ENCODE results near the gene TRPM6. TPM values are rescaled to one million over a fixed set of nuclear protein-coding genes. Genes with fewer than 3 reads are reported as not detected.

The TRPM6 gene
- total and polyA plus RNA-seq, 8 donors: 0.14 to 0.59 (median 0.23) TPM

GRCh38 chr9:74817816-74818215, 69.9 kb downstream of the TRPM6 start:
- TF ChIP-seq, protein P1, sequence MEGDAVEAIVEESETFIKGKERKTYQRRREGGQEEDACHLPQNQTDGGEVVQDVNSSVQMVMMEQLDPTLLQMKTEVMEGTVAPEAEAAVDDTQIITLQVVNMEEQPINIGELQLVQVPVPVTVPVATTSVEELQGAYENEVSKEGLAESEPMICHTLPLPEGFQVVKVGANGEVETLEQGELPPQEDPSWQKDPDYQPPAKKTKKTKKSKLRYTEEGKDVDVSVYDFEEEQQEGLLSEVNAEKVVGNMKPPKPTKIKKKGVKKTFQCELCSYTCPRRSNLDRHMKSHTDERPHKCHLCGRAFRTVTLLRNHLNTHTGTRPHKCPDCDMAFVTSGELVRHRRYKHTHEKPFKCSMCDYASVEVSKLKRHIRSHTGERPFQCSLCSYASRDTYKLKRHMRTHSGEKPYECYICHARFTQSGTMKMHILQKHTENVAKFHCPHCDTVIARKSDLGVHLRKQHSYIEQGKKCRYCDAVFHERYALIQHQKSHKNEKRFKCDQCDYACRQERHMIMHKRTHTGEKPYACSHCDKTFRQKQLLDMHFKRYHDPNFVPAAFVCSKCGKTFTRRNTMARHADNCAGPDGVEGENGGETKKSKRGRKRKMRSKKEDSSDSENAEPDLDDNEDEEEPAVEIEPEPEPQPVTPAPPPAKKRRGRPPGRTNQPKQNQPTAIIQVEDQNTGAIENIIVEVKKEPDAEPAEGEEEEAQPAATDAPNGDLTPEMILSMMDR (IDR thresholded peaks at IDR 0.05): no peak
- ATAC-seq (no peak), FAIRE-seq (no peak), DNase-seq (no peak)
- Histone ChIP-seq H3K4me1 (no peaks in the 10 kb centered on the region), H3K4me3 (no peak overlapping the region), H3K9me3 (no peaks in the 10 kb centered on the region), H3K36me3 (no peaks in the 10 kb centered on the region), H3K27ac (no peak overlapping the region), H3K27me3 (no peaks in the 10 kb centered on the region)
- whole genome bisulfite sequencing, 2 donors: 66 to 73% methylated on average over 2 of the region's 2 CpGs
- intact Hi-C loops (cut with DNase I): no loop called here

GRCh38 chr9:74817281-74817810, 70.4 kb downstream of the TRPM6 start:
- Histone ChIP-seq H3K4me3 (no peak overlapping the region), H3K4me1 (no peaks in the 10 kb centered on the region), H3K9me3 (no peaks in the 10 kb centered on the region), H3K27ac (no peak overlapping the region), H3K36me3 (no peaks in the 10 kb centered on the region), H3K27me3 (no peaks in the 10 kb centered on the region)
- FAIRE-seq: no peak
- DNase-seq: no peak
- WGBS, 2 donors: 79% methylated on average over 9 of the region's 9 CpGs
- intact Hi-C loops (cut with DNase I): no loop called here
- ATAC-seq: no peak
- TF ChIP-seq, protein P1 (IDR thresholded peaks at IDR 0.05): no peak

DNA sequence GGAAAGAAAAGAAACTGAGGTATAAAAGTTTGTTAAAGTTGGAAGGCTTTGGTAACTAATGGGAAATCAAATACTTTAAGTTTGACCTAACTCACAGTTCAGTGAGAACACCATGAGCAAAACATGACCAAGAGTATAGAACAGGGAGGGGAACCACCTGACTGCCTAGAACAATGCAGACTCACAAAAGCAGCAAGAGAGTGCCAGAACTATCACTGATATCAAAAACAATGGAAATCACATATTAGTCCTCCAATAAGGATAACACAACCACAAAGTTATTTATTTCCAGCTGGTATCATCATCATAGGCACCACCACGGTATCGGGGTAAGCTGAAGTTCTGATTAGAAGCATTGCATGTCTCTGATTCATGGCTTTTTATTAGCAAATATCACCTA, 77.5 kb downstream of the TRPM6 start:
- Histone ChIP-seq H3K27me3 (no peaks in the 10 kb centered on the region), H3K27ac (no peak overlapping the region), H3K36me3 (no peaks in the 10 kb centered on the region), H3K4me3 (no peak overlapping the region), H3K4me1 (no peaks in the 10 kb centered on the region), H3K9me3 (no peaks in the 10 kb centered on the region)
- 70 to 74% methylated on average over 2 of the region's 2 CpGs for WGBS, 2 donors
- no peak for DNase-seq
- no peak for ATAC-seq
- no peak for FAIRE-seq
- intact Hi-C loops (cut with DNase I): no loop called here
- TF ChIP-seq, protein P1 (IDR thresholded peaks at IDR 0.05): no peak

DNA sequence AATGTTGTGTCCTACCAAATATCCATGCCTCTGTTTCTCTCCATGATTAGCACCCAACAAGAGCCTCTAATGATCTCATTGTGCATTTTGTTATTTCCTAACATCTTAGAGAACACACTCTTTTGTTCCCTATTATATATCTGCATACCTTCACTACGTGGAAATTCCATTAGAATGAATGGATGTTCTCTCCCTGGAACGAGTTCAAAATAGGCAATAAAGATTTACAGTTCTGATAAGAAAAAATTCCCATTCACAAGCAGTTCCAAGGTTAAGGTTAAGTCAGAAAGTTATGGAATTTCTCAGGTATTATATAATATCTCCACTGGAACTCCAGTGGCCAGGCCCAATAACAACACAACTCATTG, 83.7 kb downstream of the TRPM6 start:
- no peak overlapping the region for H3K27ac ChIP-seq
- TF ChIP-seq, protein P1 (IDR thresholded peaks at IDR 0.05): no peak
- intact Hi-C loops (cut with DNase I): no loop called here
- no peaks in the 10 kb centered on the region for H3K36me3 ChIP-seq
- WGBS, 2 donors: 29 to 34% methylated on average over 2 of the region's 2 CpGs
- H3K4me1 ChIP-seq: no peaks in the 10 kb centered on the region
- DNase-seq (no peak), FAIRE-seq (peak; percentile 59), ATAC-seq (no peak)
- H3K9me3 ChIP-seq: no peaks in the 10 kb centered on the region
- no peaks in the 10 kb centered on the region for H3K27me3 ChIP-seq
- H3K4me3 ChIP-seq: no peak overlapping the region

DNA sequence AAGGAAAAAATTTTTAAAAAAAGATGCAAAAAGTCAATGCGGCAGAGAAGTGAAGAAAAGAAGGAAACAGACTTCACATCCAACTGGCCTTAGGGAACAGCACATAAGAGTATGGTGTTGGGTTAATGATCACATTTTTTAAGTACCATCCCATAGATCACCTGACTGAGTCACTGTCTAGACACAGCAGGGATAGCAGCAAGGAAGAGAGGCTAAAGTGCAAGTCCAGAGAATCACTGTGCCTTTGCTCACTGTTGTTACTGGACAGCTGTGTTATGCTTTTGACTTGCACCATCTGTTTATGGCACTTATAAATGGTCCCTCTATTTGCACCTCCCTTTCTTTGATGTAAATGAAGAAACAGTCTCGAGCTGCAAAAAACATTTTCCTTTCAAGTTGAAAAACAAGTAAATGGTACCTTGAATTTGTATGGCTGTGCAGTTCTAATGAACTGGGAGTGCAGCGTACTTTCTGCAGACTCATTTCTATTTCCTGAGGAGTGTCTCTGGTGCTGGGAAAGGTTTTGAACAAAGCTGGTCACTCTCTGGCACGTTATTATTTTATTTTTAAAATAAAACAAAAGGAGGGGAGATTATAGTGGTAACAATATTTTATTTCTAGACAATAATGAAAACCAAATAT, 84.2 kb downstream of the TRPM6 start:
- Histone ChIP-seq H3K27me3 (no peaks in the 10 kb centered on the region), H3K4me1 (no peaks in the 10 kb centered on the region), H3K36me3 (no peaks in the 10 kb centered on the region), H3K9me3 (no peaks in the 10 kb centered on the region), H3K4me3 (no peak overlapping the region), H3K27ac (no peak overlapping the region)
- no peak for ATAC-seq
- intact Hi-C loops (cut with DNase I): no loop called here
- no peak for DNase-seq
- TF ChIP-seq, protein P1 (IDR thresholded peaks at IDR 0.05): no peak
- FAIRE-seq: no peak
- 56 to 63% methylated on average over 4 of the region's 4 CpGs for WGBS, 2 donors
